Amniotic epithelial cell (primary cell): ENCODE measurements around the gene CYP4A11.
"Not testable (repeated sequence)": the region's sequence is repeated elsewhere in the genome, so short reads cannot be mapped to it uniquely, and the experiment has no call there.

Experiments used
- DNase-seq: peaks from one replicate; pipeline ENCODE4 v3.0.0-alpha.2; 2010; ENCODE audit warnings: low read depth

Gene CYP4A11

GRCh38 chr1:46927249-46927835 is 13.9 kb downstream of the CYP4A11 start:
- DNase-seq: no peak

- no peak for DNase-seq
Measured at GRCh38 chr1:46910790-46911189, 30.5 kb downstream of the CYP4A11 start.

- no peak for DNase-seq
Measured at GRCh38 chr1:46903481-46903880, 37.8 kb downstream of the CYP4A11 start.

- no peak for DNase-seq
Measured at GRCh38 chr1:46900401-46900800, 40.9 kb downstream of the CYP4A11 start.

GRCh38 chr1:46881656-46882055 is 59.6 kb downstream of the CYP4A11 start:
- DNase-seq: not testable (repeated sequence)
